Measurements from ENCODE around the gene CIART. TPM values are rescaled to one million over a fixed set of nuclear protein-coding genes. Genes with fewer than 3 reads are reported as not detected.

The CIART gene, protein sequence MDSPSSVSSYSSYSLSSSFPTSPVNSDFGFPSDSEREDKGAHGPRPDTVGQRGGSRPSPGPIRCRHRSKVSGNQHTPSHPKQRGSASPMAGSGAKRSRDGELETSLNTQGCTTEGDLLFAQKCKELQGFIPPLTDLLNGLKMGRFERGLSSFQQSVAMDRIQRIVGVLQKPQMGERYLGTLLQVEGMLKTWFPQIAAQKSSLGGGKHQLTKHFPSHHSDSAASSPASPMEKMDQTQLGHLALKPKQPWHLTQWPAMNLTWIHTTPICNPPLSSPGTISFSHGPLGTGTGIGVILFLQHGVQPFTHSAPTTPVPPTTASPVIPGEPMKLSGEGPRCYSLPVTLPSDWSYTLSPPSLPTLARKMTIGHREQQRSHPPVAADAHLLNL
- total RNA-seq = 1.8 and 2.6 TPM in 2 replicates

DNA sequence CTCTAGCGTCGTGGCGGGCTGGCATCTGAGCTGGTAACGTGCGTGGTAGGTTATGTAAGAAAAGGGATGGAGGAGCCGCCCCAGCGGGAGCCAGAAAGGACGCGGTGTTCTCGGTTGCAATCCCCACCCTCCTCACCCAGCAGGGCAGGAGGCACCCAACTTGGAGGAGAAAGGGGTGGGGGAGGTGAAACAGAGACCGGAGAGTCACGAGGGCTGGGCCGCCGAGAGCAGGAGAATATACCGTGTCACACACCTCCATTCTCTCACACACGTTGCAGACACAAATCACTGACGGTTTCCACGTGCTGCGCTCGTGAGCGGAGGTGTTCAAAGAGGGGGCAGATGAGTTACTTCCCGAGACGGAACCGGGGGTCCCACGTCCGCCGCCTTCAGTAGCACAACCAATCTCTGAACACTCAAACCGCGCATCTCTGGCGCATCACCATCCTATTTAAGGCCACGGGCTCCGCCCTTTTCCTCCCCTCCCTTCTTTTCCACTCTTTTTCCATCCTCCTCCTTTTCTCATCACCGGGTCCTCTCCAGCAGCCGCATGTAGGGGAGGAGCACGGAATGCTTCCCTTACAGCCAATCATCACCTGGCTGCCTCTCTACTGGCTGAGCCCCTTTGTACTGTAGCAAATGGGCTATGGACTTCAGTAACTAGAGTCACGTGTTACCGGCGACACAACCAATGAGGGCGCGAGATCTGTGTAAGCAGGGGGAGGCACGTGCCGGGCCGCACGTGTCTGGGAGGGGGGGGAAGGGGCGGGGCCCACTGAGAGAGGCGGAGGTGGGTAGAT lies at the start of gene CIART:
Gene CIART (plus strand): TSS at position 797 of the 800 bp plus-strand sequence. CDS start 714 bp downstream, outside the sequence.

DNA sequence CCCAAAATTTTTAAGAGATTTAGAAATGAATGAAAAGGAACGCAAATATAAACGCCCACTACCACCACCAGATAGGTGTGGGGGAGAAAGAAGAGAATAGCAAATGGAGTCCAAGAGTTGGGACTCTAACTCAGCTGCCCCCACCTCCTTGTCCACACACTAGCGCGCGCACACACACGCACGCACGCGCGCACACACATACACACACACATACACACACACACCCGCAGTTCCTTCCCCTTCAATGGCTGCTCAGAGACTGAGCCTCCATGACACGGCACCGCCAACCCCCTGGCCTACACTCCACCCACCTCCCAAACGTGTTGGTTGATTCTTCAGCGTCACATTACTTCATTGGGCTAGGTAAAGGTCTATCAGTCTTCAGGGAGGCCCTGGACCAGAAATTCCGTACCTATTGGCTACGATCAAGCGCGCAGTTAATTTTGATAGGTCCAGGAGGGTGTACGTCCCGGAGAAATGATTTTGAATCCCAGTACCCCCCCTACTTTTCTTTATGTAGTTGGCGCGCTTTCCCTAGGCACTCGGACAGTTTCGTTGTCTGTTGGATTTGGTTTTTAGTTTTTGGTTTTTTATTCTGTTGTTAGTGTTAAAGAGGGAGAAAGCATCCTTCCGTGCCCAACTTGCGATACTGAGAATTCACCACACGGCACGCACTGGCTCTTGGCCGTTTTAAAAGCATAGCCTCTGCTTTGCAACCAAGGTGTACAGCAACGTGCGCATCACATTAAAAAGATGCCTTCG lies 46.3 kb upstream of the CIART start, which contains the start of gene ANP32E:
Gene ANP32E (minus strand): TSS at position 261 of the 762 bp plus-strand sequence. CDS start 326 bp downstream, outside the sequence.

DNA sequence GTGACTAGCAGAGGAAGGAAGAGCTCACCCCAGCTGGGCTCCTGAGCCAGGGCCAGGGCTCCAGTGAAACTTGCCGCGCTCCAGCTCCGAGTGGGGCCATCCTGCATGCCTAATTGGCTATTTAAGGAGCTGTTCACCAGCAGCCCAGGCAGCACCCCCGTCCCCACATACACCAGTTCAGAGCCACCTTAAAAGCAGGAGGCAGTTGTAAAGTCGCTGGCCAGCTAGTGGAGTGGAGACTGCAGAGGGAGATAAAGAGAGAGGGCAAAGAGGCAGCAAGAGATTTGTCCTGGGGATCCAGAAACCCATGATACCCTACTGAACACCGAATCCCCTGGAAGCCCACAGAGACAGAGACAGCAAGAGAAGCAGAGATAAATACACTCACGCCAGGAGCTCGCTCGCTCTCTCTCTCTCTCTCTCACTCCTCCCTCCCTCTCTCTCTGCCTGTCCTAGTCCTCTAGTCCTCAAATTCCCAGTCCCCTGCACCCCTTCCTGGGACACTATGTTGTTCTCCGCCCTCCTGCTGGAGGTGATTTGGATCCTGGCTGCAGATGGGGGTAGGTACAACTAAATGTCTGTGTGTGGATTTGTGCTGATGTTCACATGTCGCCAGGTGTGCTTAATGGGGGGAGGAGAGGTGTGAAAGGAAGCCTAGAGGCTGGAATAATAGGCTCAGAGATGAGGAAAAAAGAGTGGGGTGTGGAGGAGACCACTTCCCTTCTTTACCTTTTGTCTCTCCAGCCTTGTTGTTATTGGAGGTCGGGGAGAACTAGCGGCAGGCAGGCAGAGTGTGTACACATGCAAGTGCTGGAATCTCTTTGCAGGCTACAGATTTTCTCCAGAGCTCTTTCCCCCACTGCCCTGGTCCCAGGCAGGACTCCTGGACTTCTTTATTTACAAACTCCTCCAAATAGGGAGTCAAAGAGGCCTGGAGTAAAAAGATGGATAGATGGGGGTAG lies 24.4 kb upstream of the CIART start, which contains the start of gene CA14:
Gene CA14 (plus strand): TSS at position 151 of the 962 bp plus-strand sequence. CDS start 355 bp downstream, at position 506.

DNA sequence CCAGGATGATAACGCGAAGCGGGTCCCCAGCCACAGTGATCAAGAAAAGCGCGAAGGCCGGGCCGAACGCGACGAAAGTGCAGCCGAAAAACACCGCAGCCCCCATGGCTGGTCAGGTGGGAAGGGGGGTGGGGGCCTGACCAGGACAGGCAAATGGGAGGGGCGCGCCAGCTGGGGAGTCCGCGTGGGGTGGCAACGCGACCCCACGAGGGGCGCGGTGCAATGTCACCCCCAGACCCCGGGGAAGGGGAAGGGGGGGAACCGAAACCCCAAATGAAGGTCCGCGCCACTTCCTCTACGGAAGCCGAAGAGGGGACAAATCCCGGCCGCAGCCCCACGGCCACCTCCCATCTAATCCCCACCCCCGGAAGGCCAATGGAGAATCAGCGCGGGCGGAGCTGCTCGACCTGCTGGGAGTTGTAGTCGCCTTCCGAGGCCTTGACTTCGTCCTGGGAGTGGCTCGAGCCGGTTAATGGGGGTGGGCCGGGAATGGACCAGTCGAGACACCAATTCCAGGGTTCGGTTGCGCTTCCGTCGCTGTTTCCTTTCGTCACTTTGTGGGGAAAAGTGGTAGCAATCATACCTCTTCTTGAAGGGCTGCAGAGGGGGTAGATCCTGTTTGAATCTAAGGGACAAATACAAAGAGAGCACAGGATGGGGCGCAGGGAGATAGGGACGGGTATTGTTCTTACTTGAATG lies 13.5 kb upstream of the CIART start, which contains the start of gene APH1A:
Gene APH1A (minus strand): TSS at position 312 of the 699 bp plus-strand sequence. CDS start 206 bp downstream, at position 106.

DNA sequence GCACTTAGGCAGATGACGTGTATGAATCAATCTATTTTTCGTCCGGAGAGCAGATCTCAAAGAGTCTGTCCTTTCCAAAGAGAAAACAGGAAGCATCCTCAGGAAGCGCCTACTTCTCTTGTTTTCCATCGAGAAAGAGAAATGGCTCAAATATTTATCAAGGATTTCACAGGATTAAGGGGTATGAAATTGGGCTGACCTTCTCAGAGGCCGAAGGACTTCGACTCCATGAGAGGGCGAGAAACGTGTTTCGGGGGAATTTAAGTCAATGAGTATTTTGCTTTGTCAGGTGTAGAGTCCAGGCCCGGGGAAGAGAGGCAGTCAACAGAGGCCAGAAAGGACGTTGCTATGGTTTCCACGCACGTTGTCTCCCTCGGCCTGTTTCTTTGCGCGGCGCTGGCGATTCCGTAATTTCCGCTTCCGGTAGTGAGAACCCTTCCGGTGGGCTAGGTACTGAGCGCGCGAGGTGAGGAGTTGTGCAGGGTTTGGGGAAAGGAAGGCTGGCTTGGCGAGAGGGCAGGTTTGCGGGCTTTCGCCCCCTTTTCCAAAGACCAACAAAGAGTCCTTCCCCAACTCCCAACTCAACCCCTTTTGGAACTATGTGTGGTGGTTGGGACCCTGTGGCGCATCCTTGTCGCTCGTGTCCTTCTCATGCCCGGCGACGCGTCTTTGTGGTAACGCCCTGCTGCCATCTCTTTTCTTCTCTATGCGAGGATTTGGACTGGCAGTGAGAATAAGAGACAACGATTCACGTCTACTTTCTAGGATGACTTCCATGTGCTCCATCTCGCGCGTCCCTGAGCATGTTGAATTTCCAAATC lies 11.3 kb downstream of the CIART start, which contains the start of gene MRPS21:
Gene MRPS21 (plus strand): TSS at position 429 of the 821 bp plus-strand sequence. CDS start 506 bp downstream, outside the sequence.

Small RNAs within 50 kb of the gene (small RNA-seq; reads per million reads assigned to genes)
- gene RNU2-17P = 35.2 reads per million, percentile 98 among the genes with 10 or more reads in this experiment

Other genes with a start within 250 kb of the CIART start
- 24.2 and 28.7 TPM in 2 replicates for gene VPS45, start 214.8 kb upstream of the CIART start, total RNA-seq
- 36.9 and 51.3 TPM in 2 replicates for gene PLEKHO1, start 132.6 kb upstream of the CIART start, total RNA-seq
- 18.6 and 25.7 TPM in 2 replicates for gene ANP32E, start 46.4 kb upstream of the CIART start, total RNA-seq
- not detected in 2 replicates for gene CA14, start 24.8 kb upstream of the CIART start, total RNA-seq
- gene APH1A, start 13.5 kb upstream of the CIART start, total RNA-seq = 175 and 177 TPM in 2 replicates
- 9.3 and 9.8 TPM in 2 replicates for gene C1orf54, start 9.8 kb upstream of the CIART start, total RNA-seq
- gene MRPS21, start 11.3 kb downstream of the CIART start, total RNA-seq = 31.0 and 33.1 TPM in 2 replicates
- 36.9 and 60.5 TPM in 2 replicates for gene PRPF3, start 39.0 kb downstream of the CIART start, total RNA-seq
- 14.7 and 15.0 TPM in 2 replicates for gene RPRD2, start 81.6 kb downstream of the CIART start, total RNA-seq
- gene TARS2, start 204.9 kb downstream of the CIART start, total RNA-seq = 10.4 and 14.4 TPM in 2 replicates
- gene ECM1, start 225.6 kb downstream of the CIART start, total RNA-seq = 0.65 and 1.1 TPM in 2 replicates
- gene FALEC, start 233.2 kb downstream of the CIART start, total RNA-seq = not detected in 2 replicates

Data from vein endothelial cell (primary cell).